ENCODE data around the gene FHL2.

GRCh38 chr2:105361102-105361889 lies 37.6 kb downstream of the FHL2 start:
- no peak for TF ChIP-seq EZH2 (IDR thresholded peaks at IDR 0.05)
- no peak for TF ChIP-seq POLR2AphosphoS5 (IDR thresholded peaks at IDR 0.05; ENCODE audit: borderline replicate concordance, low read depth, low read length)
